CD4-positive, alpha-beta T cell treated with Interleukin-17A for 4 hours (primary cell): Measurements from ENCODE around the gene HSPA1L.
"Not testable (repeated sequence)": the region's sequence is repeated elsewhere in the genome, so short reads cannot be mapped to it uniquely, and the experiment has no call there.

ENCODE experiments used
- DNase-seq: peaks from one replicate; pipeline ENCODE4 v3.0.0-alpha.2; 2020; ENCODE audit warnings: mixed read lengths

The HSPA1L gene

GRCh38 chr6:31811645-31812044 is 3.4 kb downstream of the HSPA1L start:
- no peak for DNase-seq

- not testable (repeated sequence) for DNase-seq
Observed at GRCh38 chr6:31808599-31808998, 6.5 kb downstream of the HSPA1L start.

- peak; percentile 99 for DNase-seq
Observed at GRCh38 chr6:31806470-31807272, 8.4 kb downstream of the HSPA1L start, which contains the start of gene LSM2. Gene LSM2, minus strand, starts transcription at chr6:31806966. Its CDS starts 209 bp downstream, at chr6:31806757.

- DNase-seq, result peak; percentile 22
Observed at GRCh38 chr6:31805939-31806469, 9.1 kb downstream of the HSPA1L start.

- DNase-seq, result not testable (repeated sequence)
Observed at GRCh38 chr6:31801031-31801927, 13.8 kb downstream of the HSPA1L start.

- no peak for DNase-seq
Observed at GRCh38 chr6:31799781-31800180, 15.3 kb downstream of the HSPA1L start.

GRCh38 chr6:31797588-31797987 is 17.5 kb downstream of the HSPA1L start:
- DNase-seq, result peak; percentile 74

GRCh38 chr6:31796993-31797385 is 18.1 kb downstream of the HSPA1L start:
- no peak for DNase-seq

GRCh38 chr6:31795616-31796298 is 19.3 kb downstream of the HSPA1L start, which contains the start of gene VARS1:
Gene VARS1, minus strand, starts transcription at chr6:31795752. Its CDS starts 535 bp downstream, at chr6:31795217.
- DNase-seq, result peak; percentile 88

- no peak for DNase-seq
Observed at GRCh38 chr6:31794866-31795615, 20.0 kb downstream of the HSPA1L start.

GRCh38 chr6:31794294-31794865 is 20.7 kb downstream of the HSPA1L start:
- peak; percentile 25 for DNase-seq

- not testable (repeated sequence) for DNase-seq
Observed at GRCh38 chr6:31793927-31794245, 21.2 kb downstream of the HSPA1L start.

GRCh38 chr6:31792761-31793171 is 22.3 kb downstream of the HSPA1L start:
- DNase-seq, result no peak

GRCh38 chr6:31792090-31792374 is 23.1 kb downstream of the HSPA1L start:
- DNase-seq, result no peak

- peak; percentile 50 for DNase-seq
Observed at GRCh38 chr6:31791324-31792089, 23.6 kb downstream of the HSPA1L start.

- no peak for DNase-seq
Observed at GRCh38 chr6:31785475-31785874, 29.6 kb downstream of the HSPA1L start.

GRCh38 chr6:31784098-31784925 is 30.8 kb downstream of the HSPA1L start:
- DNase-seq, result no peak

GRCh38 chr6:31782126-31782855 is 32.8 kb downstream of the HSPA1L start:
- no peak for DNase-seq
